Caco-2 (cell line): ENCODE data around the gene C2. TPM values are rescaled to one million over a fixed set of nuclear protein-coding genes. Genes with fewer than 3 reads are reported as not detected.
A peak's percentile ranks its signal among the peaks of the same experiment; 100 is the strongest.

Experiments
- BruUV-seq: library from RNA; stranded (reverse); fragments of 400-500 nt; replicated peaks from 2 replicates; lab custom pipeline; 2021; lab: Mats Ljungman, UMichigan
- CTCF ChIA-PET: fragments of 300-600 bp; sonication (Branson Sonifier 250); formaldehyde crosslinking; loops from one replicate; lab custom pipeline; 2022; ENCODE audit warnings: antibody characterized with exemption; lab: Charles Lee
- POLR2A ChIA-PET: fragments of 300-600 bp; sonication (Branson Sonifier 250); formaldehyde crosslinking; loops from one replicate; lab custom pipeline; 2022; ENCODE audit warnings: antibody characterized with exemption; lab: Charles Lee
- DNase-seq, 2 experiments: peaks; one replicate each; pipeline versions ENCODE4 v3.0.0 to v3.0.0-alpha.2; 2020 to 2022
- H3K27me3 ChIP-seq: replicated peaks from 2 replicates; pipeline ENCODE4 v1.6.0; 2011; ENCODE audit warnings: low read length; ENCODE audit not compliant: control insufficient read depth, insufficient read depth
- H3K36me3 ChIP-seq: 2 replicates; pipeline ENCODE4 v1.5.1; 2011; ENCODE audit warnings: low read length; ENCODE audit not compliant: control insufficient read depth, insufficient read depth
- H3K4me1 ChIP-seq: fragments of 250-450 bp; sonication (Bioruptor Pico); 2 replicates; pipeline ENCODE4 v1.5.1; 2020; ENCODE audit warnings: mild to moderate bottlenecking
- H3K4me3 ChIP-seq: 2 replicates; pipeline ENCODE4 v1.5.1; 2011; ENCODE audit warnings: low read depth, mild to moderate bottlenecking, control low read depth, low read length
- H3K9me3 ChIP-seq: fragments of 250-450 bp; sonication (Bioruptor Pico); 2 replicates; pipeline ENCODE4 v1.5.1; 2020; ENCODE audit warnings: mild to moderate bottlenecking, moderate library complexity
- H3K27ac Mint-ChIP-seq: one replicate; pipeline ENCODE4 v1.8.0; 2022; ENCODE audit warnings: mixed read lengths; ENCODE audit not compliant: unreplicated experiment
- H3K27me3 Mint-ChIP-seq: one replicate; pipeline ENCODE4 v1.8.0; 2022; ENCODE audit warnings: mixed read lengths; ENCODE audit not compliant: insufficient read depth, unreplicated experiment
- H3K36me3 Mint-ChIP-seq: one replicate; pipeline ENCODE4 v1.8.0; 2022; ENCODE audit warnings: mild to moderate bottlenecking, mixed read lengths; ENCODE audit not compliant: insufficient read depth, unreplicated experiment
- H3K4me1 Mint-ChIP-seq: one replicate; pipeline ENCODE4 v1.8.0; 2022; ENCODE audit warnings: low read depth, mixed read lengths; ENCODE audit not compliant: unreplicated experiment
- H3K4me3 Mint-ChIP-seq: one replicate; pipeline ENCODE4 v1.8.0; 2022; ENCODE audit warnings: mild to moderate bottlenecking, moderate library complexity, mixed read lengths; ENCODE audit not compliant: unreplicated experiment
- H3K9me3 Mint-ChIP-seq: one replicate; pipeline ENCODE4 v1.8.0; 2022; ENCODE audit warnings: mixed read lengths; ENCODE audit not compliant: unreplicated experiment
- CTCF ChIP-seq, 2 experiments: fragments of 200-600 bp in 1 of 2; IDR thresholded peaks; 1 replicate in 1 of 2; 2 replicates in 1 of 2; pipeline versions ENCODE4 v1.5.1 to v1.8.0; 2011 to 2022; ENCODE audit warnings: antibody characterized with exemption in 1 of 2, control low read depth in 1 of 2, inconsistent platforms in 1 of 2, low read depth in 1 of 2, low read length in 1 of 2, mild to moderate bottlenecking in 1 of 2, moderate library complexity in 1 of 2; ENCODE audit not compliant: insufficient read depth in 1 of 2, severe bottlenecking in 1 of 2, unreplicated experiment in 1 of 2
- intact Hi-C: fragments of 100-400 bp; cut with micrococcal nuclease; formaldehyde crosslinking; loops from one replicate; pipeline ENCODE4 v1.10.0; 2022; ENCODE audit not compliant: unreplicated experiment
- total RNA-seq: library from RNA; stranded (reverse); gene quantifications from 2 replicates; pipeline ENCODE4 v1.2.3, GENCODE V29; 2022

Gene C2
- total RNA-seq, 1 experiment from 2014 or later = 4.8 TPM

GRCh38 chr6:31948753-31949413, 21.4 kb downstream of the C2 start:
- Mint-ChIP-seq H3K27ac (peak overlapping the region; percentile 94), H3K27me3 (no peaks in the 10 kb centered on the region), H3K36me3 (peaks cover 39% of the 10 kb centered on the region), H3K4me3 (peak overlapping the region; percentile 14), H3K4me1 (peaks cover 45% of the 10 kb centered on the region), H3K9me3 (no peaks in the 10 kb centered on the region)
- POLR2A ChIA-PET = interaction anchor here (0.5 kb wide), 1 partner anchor 197 kb away, joined by 4 read pairs; no protein-coding TSS in a partner anchor
- intact Hi-C loops = no loop called here
- DNase-seq = no peak
- no peak for TF ChIP-seq CTCF (IDR thresholded peaks at IDR 0.05; ENCODE audit: insufficient read depth in 1 of 2, low read depth in 1 of 2, low read length in 1 of 2, severe bottlenecking in 1 of 2, unreplicated experiment in 1 of 2)
- Histone ChIP-seq H3K4me1 (peaks cover 32% of the 10 kb centered on the region), H3K36me3 (peaks cover 7% of the 10 kb centered on the region), H3K27me3 (no peaks in the 10 kb centered on the region), H3K9me3 (no peaks in the 10 kb centered on the region), H3K4me3 (no peak overlapping the region)
- CTCF ChIA-PET = interaction anchor here (0.6 kb wide), 1 partner anchor 85 kb away, joined by 4 read pairs; no protein-coding TSS in a partner anchor
- no TSS peak for BruUV-seq

GRCh38 chr6:31949926-31950548, 22.5 kb downstream of the C2 start:
- intact Hi-C loops = no loop called here
- Histone ChIP-seq H3K4me3 (no peak overlapping the region), H3K36me3 (peaks cover 7% of the 10 kb centered on the region), H3K27me3 (no peaks in the 10 kb centered on the region), H3K9me3 (no peaks in the 10 kb centered on the region), H3K4me1 (peaks cover 25% of the 10 kb centered on the region)
- no peak for DNase-seq
- CTCF ChIA-PET = interaction anchor here (1.3 kb wide), 1 partner anchor 44 kb away, joined by 5 read pairs; no protein-coding TSS in a partner anchor
- Mint-ChIP-seq H3K4me3 (no peak overlapping the region), H3K36me3 (peaks cover 51% of the 10 kb centered on the region), H3K4me1 (peaks cover 43% of the 10 kb centered on the region), H3K27ac (no peak overlapping the region), H3K27me3 (no peaks in the 10 kb centered on the region), H3K9me3 (no peaks in the 10 kb centered on the region)
- no peak for TF ChIP-seq CTCF (IDR thresholded peaks at IDR 0.05; ENCODE audit: insufficient read depth in 1 of 2, low read depth in 1 of 2, low read length in 1 of 2, severe bottlenecking in 1 of 2, unreplicated experiment in 1 of 2)
- POLR2A ChIA-PET = no interaction called here
- no TSS peak for BruUV-seq

GRCh38 chr6:31952140-31952805, 24.8 kb downstream of the C2 start:
- no peak overlapping the region for H3K27ac Mint-ChIP-seq
- H3K9me3 Mint-ChIP-seq = no peaks in the 10 kb centered on the region
- Histone ChIP-seq H3K4me3 (no peak overlapping the region), H3K36me3 (peaks cover 10% of the 10 kb centered on the region), H3K27me3 (no peaks in the 10 kb centered on the region), H3K4me1 (peaks cover 7% of the 10 kb centered on the region), H3K9me3 (no peaks in the 10 kb centered on the region)
- DNase-seq = peak; percentile 65 to 80
- intact Hi-C loops = loop anchor here (1.0 kb wide), 3 partner anchors 12 to 54 kb away; partner anchors contain the start of gene ZBTB12
- H3K36me3 Mint-ChIP-seq = peaks cover 64% of the 10 kb centered on the region
- peak; percentile 70 to 91 for TF ChIP-seq CTCF (IDR thresholded peaks at IDR 0.05; ENCODE audit: insufficient read depth in 1 of 2, low read depth in 1 of 2, low read length in 1 of 2, severe bottlenecking in 1 of 2, unreplicated experiment in 1 of 2)
- no TSS peak for BruUV-seq
- H3K4me1 Mint-ChIP-seq = peaks cover 24% of the 10 kb centered on the region
- no peak overlapping the region for H3K4me3 Mint-ChIP-seq
- CTCF ChIA-PET = interaction anchor here (0.6 to 1.8 kb wide), 18 partner anchors 10 to 182 kb away, joined by 3 to 24 read pairs (median 4); partner anchors contain the start of genes DXO, EHMT2, LSM2 and NEU1
- no peaks in the 10 kb centered on the region for H3K27me3 Mint-ChIP-seq
- POLR2A ChIA-PET = interaction anchor here (0.6 to 1.4 kb wide), 5 partner anchors 31 to 137 kb away, joined by 3 to 5 read pairs (median 3); partner anchors contain the start of genes EHMT2, HSPA1A, HSPA1L and NEU1
